Amniotic stem cell (primary cell): Measurements from ENCODE around the gene LAX1.

Experiments used
- DNase-seq: peaks from one replicate; lab custom pipeline; 2025; lab: John Stamatoyannopoulos, UW

LAX1 gene

DNA sequence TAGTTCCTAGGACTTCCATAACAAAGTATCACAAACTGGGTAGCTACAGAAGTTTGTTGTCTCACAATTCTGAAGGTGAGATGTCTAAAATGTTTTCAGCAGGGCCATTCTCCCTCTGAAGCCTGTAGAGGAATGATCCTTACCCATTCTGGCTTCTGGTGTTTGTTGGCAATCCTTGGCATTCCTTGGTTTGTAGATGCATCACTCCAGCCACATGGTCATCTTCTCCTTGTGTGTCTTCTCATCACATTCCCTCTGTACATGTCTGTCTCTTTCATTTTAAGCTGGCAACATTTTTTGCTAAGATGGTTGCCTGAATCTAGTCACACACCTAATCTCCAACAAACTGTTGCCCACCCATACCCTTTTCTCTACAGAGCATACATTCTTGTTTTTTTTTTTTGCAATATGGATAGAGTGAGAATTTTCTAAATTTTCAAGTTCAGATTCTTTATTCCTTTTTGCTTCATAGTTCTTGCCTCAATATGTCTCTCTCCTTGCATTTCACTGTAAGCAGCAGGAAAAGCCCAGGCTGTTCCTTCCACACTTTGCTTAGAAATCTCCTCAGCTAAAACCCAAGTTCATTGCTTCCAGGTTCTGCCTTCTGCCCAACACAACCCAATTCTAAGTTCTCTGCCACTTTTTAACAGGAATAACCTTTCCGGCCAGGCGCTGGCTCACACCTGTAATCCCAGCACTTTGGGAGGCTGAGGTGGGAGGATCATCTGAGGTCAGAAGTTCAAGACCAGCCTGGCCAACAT, 48.8 kb downstream of the LAX1 start:
- DNase-seq = no peak

GRCh38 chr1:203818399-203818798, 53.4 kb downstream of the LAX1 start:
- DNase-seq = no peak

DNA sequence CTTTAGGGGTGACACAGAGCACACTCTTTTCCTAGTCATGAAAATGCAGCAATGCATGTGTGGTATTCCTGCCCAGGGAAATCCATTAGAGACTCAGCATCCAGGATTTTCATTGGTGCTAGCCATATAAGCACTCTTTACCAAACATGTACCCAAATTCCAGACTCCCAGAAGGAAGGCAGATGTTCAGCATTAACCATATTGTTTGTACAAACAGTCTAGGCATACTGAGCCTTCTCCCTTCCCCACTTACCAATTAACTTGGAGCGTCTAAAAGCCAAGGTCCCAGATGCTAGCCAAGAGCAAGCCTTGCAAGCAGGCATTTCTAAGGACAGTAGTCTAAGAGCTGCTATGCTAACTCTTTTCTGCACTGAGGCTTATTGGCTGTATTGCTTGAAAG, 58.3 kb downstream of the LAX1 start:
- DNase-seq = no peak
